T-helper 2 cell treated with Interferon-gamma antibody and Interleukin-4, amounts not matched to agents 5 μg/mL and 100 μg/mL, for 36 hours (primary cell): ENCODE measurements around the gene CCNH.
A peak's percentile ranks its signal among the peaks of the same experiment; 100 is the strongest.

Experiments used
- DNase-seq: peaks from one replicate; pipeline ENCODE4 v3.0.0; 2021; ENCODE audit warnings: low spot score
- H3K27ac Mint-ChIP-seq: one replicate; pipeline ENCODE4 v1.8.0; 2021; ENCODE audit warnings: mild to moderate bottlenecking, mixed read lengths
- H3K27me3 Mint-ChIP-seq: one replicate; pipeline ENCODE4 v1.8.0; 2021; ENCODE audit warnings: low read depth, mixed read lengths
- H3K36me3 Mint-ChIP-seq: one replicate; pipeline ENCODE4 v1.8.0; 2021; ENCODE audit warnings: low read depth, mixed read lengths
- H3K4me1 Mint-ChIP-seq: one replicate; pipeline ENCODE4 v1.8.0; 2021; ENCODE audit warnings: low read depth, mixed read lengths
- H3K4me3 Mint-ChIP-seq: one replicate; pipeline ENCODE4 v1.8.0; 2022; ENCODE audit warnings: mild to moderate bottlenecking, moderate library complexity, mixed read lengths
- H3K9me3 Mint-ChIP-seq: one replicate; pipeline ENCODE4 v1.8.0; 2021; ENCODE audit warnings: mixed read lengths

Gene CCNH

GRCh38 chr5:87394411-87395165 is 18.1 kb downstream of the CCNH start:
- no peak overlapping the region for H3K4me3 Mint-ChIP-seq
- no peak overlapping the region for H3K27ac Mint-ChIP-seq
- peaks cover 14% of the 10 kb centered on the region for H3K4me1 Mint-ChIP-seq
- H3K9me3 Mint-ChIP-seq: no peaks in the 10 kb centered on the region
- H3K27me3 Mint-ChIP-seq: no peaks in the 10 kb centered on the region
- peaks cover 68% of the 10 kb centered on the region for H3K36me3 Mint-ChIP-seq
- no peak for DNase-seq

GRCh38 chr5:87393331-87393730 is 19.4 kb downstream of the CCNH start:
- Mint-ChIP-seq H3K4me3 (no peak overlapping the region), H3K4me1 (peaks cover 14% of the 10 kb centered on the region), H3K27ac (no peak overlapping the region), H3K9me3 (no peaks in the 10 kb centered on the region), H3K27me3 (no peaks in the 10 kb centered on the region), H3K36me3 (peaks cover 63% of the 10 kb centered on the region)
- no peak for DNase-seq

- H3K27ac Mint-ChIP-seq: no peak overlapping the region
- no peak overlapping the region for H3K4me3 Mint-ChIP-seq
- no peaks in the 10 kb centered on the region for H3K27me3 Mint-ChIP-seq
- no peaks in the 10 kb centered on the region for H3K9me3 Mint-ChIP-seq
- peaks cover 63% of the 10 kb centered on the region for H3K36me3 Mint-ChIP-seq
- peaks cover 14% of the 10 kb centered on the region for H3K4me1 Mint-ChIP-seq
- DNase-seq: no peak
Observed at GRCh38 chr5:87392801-87393200, 19.9 kb downstream of the CCNH start.

GRCh38 chr5:87392170-87392569 is 20.6 kb downstream of the CCNH start:
- Mint-ChIP-seq H3K4me1 (peaks cover 14% of the 10 kb centered on the region), H3K4me3 (no peak overlapping the region), H3K36me3 (peaks cover 66% of the 10 kb centered on the region), H3K27ac (no peak overlapping the region), H3K27me3 (no peaks in the 10 kb centered on the region), H3K9me3 (no peaks in the 10 kb centered on the region)
- no peak for DNase-seq

GRCh38 chr5:87390576-87391199 is 22.0 kb downstream of the CCNH start:
- no peaks in the 10 kb centered on the region for H3K27me3 Mint-ChIP-seq
- peak overlapping the region; percentile 5 for H3K27ac Mint-ChIP-seq
- H3K9me3 Mint-ChIP-seq: no peaks in the 10 kb centered on the region
- peaks cover 9% of the 10 kb centered on the region for H3K4me1 Mint-ChIP-seq
- H3K4me3 Mint-ChIP-seq: no peak overlapping the region
- DNase-seq: no peak
- H3K36me3 Mint-ChIP-seq: peaks cover 67% of the 10 kb centered on the region

GRCh38 chr5:87390075-87390474 is 22.7 kb downstream of the CCNH start:
- H3K4me1 Mint-ChIP-seq: peaks cover 9% of the 10 kb centered on the region
- H3K27me3 Mint-ChIP-seq: no peaks in the 10 kb centered on the region
- H3K4me3 Mint-ChIP-seq: no peak overlapping the region
- H3K27ac Mint-ChIP-seq: peak overlapping the region; percentile 5
- no peak for DNase-seq
- no peaks in the 10 kb centered on the region for H3K9me3 Mint-ChIP-seq
- peaks cover 66% of the 10 kb centered on the region for H3K36me3 Mint-ChIP-seq

- DNase-seq: no peak
- Mint-ChIP-seq H3K36me3 (peaks cover 60% of the 10 kb centered on the region), H3K4me3 (no peak overlapping the region), H3K9me3 (no peaks in the 10 kb centered on the region), H3K27me3 (no peaks in the 10 kb centered on the region), H3K4me1 (peaks cover 9% of the 10 kb centered on the region), H3K27ac (peak overlapping the region; percentile 5)
Observed at GRCh38 chr5:87389296-87390034, 23.3 kb downstream of the CCNH start.

- Mint-ChIP-seq H3K27me3 (no peaks in the 10 kb centered on the region), H3K27ac (no peak overlapping the region)
Observed at GRCh38 chr5:87388129-87388528, 24.6 kb downstream of the CCNH start.

GRCh38 chr5:87385802-87386201 is 26.9 kb downstream of the CCNH start:
- H3K27ac Mint-ChIP-seq: no peak overlapping the region
- H3K27me3 Mint-ChIP-seq: no peaks in the 10 kb centered on the region
- DNase-seq: no peak
- no peaks in the 10 kb centered on the region for H3K9me3 Mint-ChIP-seq
- H3K4me3 Mint-ChIP-seq: no peak overlapping the region
- peaks cover 11% of the 10 kb centered on the region for H3K4me1 Mint-ChIP-seq
- peaks cover 44% of the 10 kb centered on the region for H3K36me3 Mint-ChIP-seq

More at GRCh38 chr5:87388129-87388528, 24.6 kb downstream of the CCNH start:
- Mint-ChIP-seq H3K36me3 (peaks cover 57% of the 10 kb centered on the region), H3K9me3 (no peaks in the 10 kb centered on the region), H3K4me3 (no peak overlapping the region), H3K4me1 (peaks cover 11% of the 10 kb centered on the region)
- no peak for DNase-seq

- Mint-ChIP-seq H3K4me3 (no peak overlapping the region), H3K27me3 (no peaks in the 10 kb centered on the region), H3K4me1 (peaks cover 2% of the 10 kb centered on the region), H3K36me3 (peaks cover 35% of the 10 kb centered on the region), H3K9me3 (no peaks in the 10 kb centered on the region), H3K27ac (no peak overlapping the region)
- no peak for DNase-seq
Observed at GRCh38 chr5:87383216-87383615, 29.5 kb downstream of the CCNH start.

GRCh38 chr5:87382224-87382623 is 30.5 kb downstream of the CCNH start:
- Mint-ChIP-seq H3K4me3 (no peak overlapping the region), H3K36me3 (peaks cover 30% of the 10 kb centered on the region), H3K9me3 (no peaks in the 10 kb centered on the region), H3K27me3 (no peaks in the 10 kb centered on the region), H3K27ac (no peak overlapping the region), H3K4me1 (peaks cover 2% of the 10 kb centered on the region)
- DNase-seq: no peak

- Mint-ChIP-seq H3K27me3 (no peaks in the 10 kb centered on the region), H3K9me3 (no peaks in the 10 kb centered on the region), H3K36me3 (peaks cover 34% of the 10 kb centered on the region), H3K27ac (no peak overlapping the region), H3K4me3 (no peak overlapping the region), H3K4me1 (peaks cover 4% of the 10 kb centered on the region)
- no peak for DNase-seq
Observed at GRCh38 chr5:87372705-87373104, 40.0 kb downstream of the CCNH start.

GRCh38 chr5:87369431-87369830 is 43.3 kb downstream of the CCNH start:
- H3K4me1 Mint-ChIP-seq: peaks cover 4% of the 10 kb centered on the region
- no peak overlapping the region for H3K27ac Mint-ChIP-seq
- no peak overlapping the region for H3K4me3 Mint-ChIP-seq
- peaks cover 37% of the 10 kb centered on the region for H3K36me3 Mint-ChIP-seq
- H3K27me3 Mint-ChIP-seq: no peaks in the 10 kb centered on the region
- H3K9me3 Mint-ChIP-seq: no peaks in the 10 kb centered on the region
- DNase-seq: no peak

GRCh38 chr5:87368601-87369000 is 44.1 kb downstream of the CCNH start:
- Mint-ChIP-seq H3K36me3 (peaks cover 37% of the 10 kb centered on the region), H3K4me1 (peaks cover 4% of the 10 kb centered on the region), H3K27ac (no peak overlapping the region), H3K27me3 (no peaks in the 10 kb centered on the region), H3K4me3 (no peak overlapping the region), H3K9me3 (no peaks in the 10 kb centered on the region)
- DNase-seq: no peak
